Measurements from ENCODE around the gene TP53TG5.
A peak's percentile ranks its signal among the peaks of the same experiment; 100 is the strongest.

Gene TP53TG5

GRCh38 chr20:45368221-45368980 is 9.7 kb downstream of the TP53TG5 start:
- Histone ChIP-seq H3K4me1 (ENCODE audit: insufficient read depth, low read length) (peaks cover 9% of the 10 kb centered on the region), H3K4me3 (ENCODE audit: low read length) (no peak overlapping the region), H2AFZ (ENCODE audit: low read depth, low read length) (no peak overlapping the region), H3K36me3 (ENCODE audit: insufficient read depth, low read length) (peaks cover 28% of the 10 kb centered on the region), H3K27me3 (ENCODE audit: insufficient read depth, low read length) (no peaks in the 10 kb centered on the region), H3K9me3 (ENCODE audit: low read length) (no peaks in the 10 kb centered on the region)

- H3K27me3 ChIP-seq (ENCODE audit: insufficient read depth, low read length) = no peaks in the 10 kb centered on the region
- H3K9me3 ChIP-seq (ENCODE audit: low read length) = no peaks in the 10 kb centered on the region
- H3K4me1 ChIP-seq (ENCODE audit: insufficient read depth, low read length) = peaks cover 9% of the 10 kb centered on the region
- no peak overlapping the region for H2AFZ ChIP-seq (ENCODE audit: low read depth, low read length)
- H3K4me3 ChIP-seq (ENCODE audit: low read length) = no peak overlapping the region
- peaks cover 28% of the 10 kb centered on the region for H3K36me3 ChIP-seq (ENCODE audit: insufficient read depth, low read length)
Observed at GRCh38 chr20:45367126-45367525, 11.0 kb downstream of the TP53TG5 start.

GRCh38 chr20:45366631-45367030 is 11.5 kb downstream of the TP53TG5 start:
- Histone ChIP-seq H2AFZ (ENCODE audit: low read depth, low read length) (no peak overlapping the region), H3K27me3 (ENCODE audit: insufficient read depth, low read length) (no peaks in the 10 kb centered on the region), H3K36me3 (ENCODE audit: insufficient read depth, low read length) (peaks cover 28% of the 10 kb centered on the region), H3K9me3 (ENCODE audit: low read length) (no peaks in the 10 kb centered on the region), H3K4me1 (ENCODE audit: insufficient read depth, low read length) (peaks cover 9% of the 10 kb centered on the region), H3K4me3 (ENCODE audit: low read length) (no peak overlapping the region)

DNA sequence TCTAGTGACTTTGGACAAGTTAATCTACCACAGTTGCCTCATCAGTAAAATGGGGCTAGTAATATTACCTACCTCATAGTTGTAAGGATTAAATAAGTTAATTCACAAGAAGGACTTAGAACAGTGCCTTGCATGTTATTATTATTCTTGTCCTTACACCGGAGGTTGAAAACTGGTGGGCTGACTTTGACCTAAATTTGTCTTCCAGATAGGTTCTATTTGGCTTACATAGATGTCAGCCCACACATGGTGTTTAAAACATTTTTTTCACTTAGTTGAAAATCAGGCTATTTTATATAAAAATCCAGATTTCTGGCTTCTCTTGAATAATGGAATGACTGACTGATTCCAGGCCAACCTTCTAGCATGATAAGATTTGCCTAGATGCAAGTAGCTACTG is 11.9 kb downstream of the TP53TG5 start:
- no peaks in the 10 kb centered on the region for H3K27me3 ChIP-seq (ENCODE audit: insufficient read depth, low read length)
- peaks cover 28% of the 10 kb centered on the region for H3K36me3 ChIP-seq (ENCODE audit: insufficient read depth, low read length)
- H3K9me3 ChIP-seq (ENCODE audit: low read length) = no peaks in the 10 kb centered on the region
- H2AFZ ChIP-seq (ENCODE audit: low read depth, low read length) = no peak overlapping the region
- peaks cover 9% of the 10 kb centered on the region for H3K4me1 ChIP-seq (ENCODE audit: insufficient read depth, low read length)
- no peak overlapping the region for H3K4me3 ChIP-seq (ENCODE audit: low read length)

GRCh38 chr20:45365444-45365970 is 12.6 kb downstream of the TP53TG5 start:
- H3K27me3 ChIP-seq (ENCODE audit: insufficient read depth, low read length) = no peaks in the 10 kb centered on the region
- H3K4me1 ChIP-seq (ENCODE audit: insufficient read depth, low read length) = peaks cover 9% of the 10 kb centered on the region
- peaks cover 28% of the 10 kb centered on the region for H3K36me3 ChIP-seq (ENCODE audit: insufficient read depth, low read length)
- no peaks in the 10 kb centered on the region for H3K9me3 ChIP-seq (ENCODE audit: low read length)
- H3K4me3 ChIP-seq (ENCODE audit: low read length) = no peak overlapping the region
- no peak overlapping the region for H2AFZ ChIP-seq (ENCODE audit: low read depth, low read length)

DNA sequence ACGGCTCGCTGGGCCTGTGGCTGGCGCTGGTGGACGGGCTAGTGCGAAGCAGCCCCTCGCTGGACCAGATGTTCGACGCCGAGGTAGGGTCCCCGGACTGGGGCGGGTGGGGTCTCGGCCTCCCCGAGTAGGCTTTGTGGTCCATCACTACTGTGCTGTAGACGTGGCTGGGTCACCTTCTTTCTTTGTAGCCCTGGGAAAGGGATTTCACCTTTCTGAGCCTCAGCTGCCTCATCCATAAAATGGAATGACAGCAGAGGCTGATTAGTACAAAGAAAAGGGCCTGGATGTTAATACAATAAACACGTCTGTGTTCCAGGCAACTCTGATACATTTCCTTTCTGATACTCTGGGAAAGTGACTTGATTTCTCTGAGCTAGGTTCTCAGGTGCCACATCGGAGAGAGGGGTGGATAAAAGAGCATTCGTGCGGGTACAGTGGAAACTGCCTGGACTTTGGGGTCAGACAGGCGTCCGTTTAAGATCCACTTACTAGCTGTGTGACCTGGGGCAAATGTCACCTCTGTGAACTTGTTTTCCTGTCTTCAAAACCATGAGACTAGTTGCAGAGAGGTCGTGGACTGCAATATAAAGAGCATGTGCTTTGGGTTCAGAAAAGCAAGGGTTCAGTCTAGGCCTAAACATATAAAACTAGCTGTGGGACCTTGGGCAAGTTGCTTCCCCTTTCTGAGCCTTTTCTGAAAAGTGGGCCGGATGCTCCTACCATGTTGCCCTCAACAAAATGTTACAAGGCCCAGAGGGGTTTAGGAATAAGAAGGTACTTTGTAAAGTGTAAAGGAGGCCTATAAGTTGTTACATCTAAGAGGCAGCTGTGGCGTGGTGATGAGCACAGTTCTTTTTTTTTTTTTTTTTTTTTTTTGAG is 14.3 kb downstream of the TP53TG5 start:
- peaks cover 28% of the 10 kb centered on the region for H3K36me3 ChIP-seq (ENCODE audit: insufficient read depth, low read length)
- no peaks in the 10 kb centered on the region for H3K27me3 ChIP-seq (ENCODE audit: insufficient read depth, low read length)
- H2AFZ ChIP-seq (ENCODE audit: low read depth, low read length) = peak overlapping the region; percentile 33
- H3K4me3 ChIP-seq (ENCODE audit: low read length) = peak overlapping the region; percentile 73
- H3K4me1 ChIP-seq (ENCODE audit: insufficient read depth, low read length) = peaks cover 9% of the 10 kb centered on the region
- H3K9me3 ChIP-seq (ENCODE audit: low read length) = no peaks in the 10 kb centered on the region

DNA sequence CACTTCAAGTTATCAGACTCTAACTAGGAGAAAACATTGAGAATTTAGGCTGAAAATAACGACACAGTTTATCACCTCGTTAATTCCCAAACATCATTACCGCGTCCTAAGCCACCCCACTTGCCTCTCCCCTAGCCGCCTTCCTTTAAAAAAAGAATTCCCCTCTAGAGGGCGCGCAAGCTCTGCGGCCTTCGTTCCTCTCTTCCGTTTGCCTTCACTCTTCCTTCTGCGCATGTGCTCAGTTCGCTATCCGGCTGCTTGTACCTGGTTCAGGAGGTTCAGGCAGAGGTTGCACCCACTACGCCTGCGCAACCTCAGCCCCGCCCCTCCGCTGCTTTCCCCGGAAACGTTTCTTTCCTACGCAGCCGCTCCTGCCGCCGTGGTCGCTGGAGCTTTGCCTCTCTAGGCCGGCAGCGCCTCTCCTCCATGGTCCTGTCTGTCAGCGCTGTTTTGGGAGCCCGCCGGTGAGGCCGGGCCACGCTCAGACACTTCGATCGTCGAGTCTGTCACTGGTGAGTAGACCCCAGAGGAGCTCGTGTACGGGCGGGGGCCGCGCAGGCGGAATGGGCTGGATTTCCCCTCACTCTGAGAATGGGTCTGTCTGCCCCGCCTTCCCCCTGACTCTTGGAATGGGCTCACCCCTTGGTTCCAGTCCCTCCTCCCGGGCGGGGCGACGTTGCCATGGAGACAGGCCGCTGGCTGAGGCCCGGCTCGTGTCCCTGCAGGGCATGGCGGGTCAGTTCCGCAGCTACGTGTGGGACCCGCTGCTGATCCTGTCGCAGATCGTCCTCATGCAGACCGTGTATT is 15.1 kb downstream of the TP53TG5 start, which contains the start of gene SYS1:
Gene SYS1 (plus strand): TSS at position 353 of the 807 bp plus-strand sequence. CDS start 376 bp downstream, at position 729.
- H2AFZ ChIP-seq (ENCODE audit: low read depth, low read length) = peak within 1 kb of the TSS; percentile 74
- no peaks in the 10 kb centered on the region for H3K9me3 ChIP-seq (ENCODE audit: low read length)
- H3K27me3 ChIP-seq (ENCODE audit: insufficient read depth, low read length) = no peaks in the 10 kb centered on the region
- peaks cover 9% of the 10 kb centered on the region for H3K4me1 ChIP-seq (ENCODE audit: insufficient read depth, low read length)
- peaks cover 23% of the 10 kb centered on the region for H3K36me3 ChIP-seq (ENCODE audit: insufficient read depth, low read length)
- peak within 1 kb of the TSS; percentile 73 for H3K4me3 ChIP-seq (ENCODE audit: low read length)

- peaks cover 9% of the 10 kb centered on the region for H3K4me1 ChIP-seq (ENCODE audit: insufficient read depth, low read length)
- no peaks in the 10 kb centered on the region for H3K27me3 ChIP-seq (ENCODE audit: insufficient read depth, low read length)
- no peaks in the 10 kb centered on the region for H3K9me3 ChIP-seq (ENCODE audit: low read length)
- no peak overlapping the region for H3K4me3 ChIP-seq (ENCODE audit: low read length)
- peaks cover 13% of the 10 kb centered on the region for H3K36me3 ChIP-seq (ENCODE audit: insufficient read depth, low read length)
- no peak overlapping the region for H2AFZ ChIP-seq (ENCODE audit: low read depth, low read length)
Observed at GRCh38 chr20:45361793-45362192, 16.3 kb downstream of the TP53TG5 start.

GRCh38 chr20:45359406-45360148 is 18.5 kb downstream of the TP53TG5 start:
- Histone ChIP-seq H3K9me3 (ENCODE audit: low read length) (no peaks in the 10 kb centered on the region), H3K36me3 (ENCODE audit: insufficient read depth, low read length) (no peaks in the 10 kb centered on the region), H2AFZ (ENCODE audit: low read depth, low read length) (no peak overlapping the region), H3K27me3 (ENCODE audit: insufficient read depth, low read length) (no peaks in the 10 kb centered on the region), H3K4me1 (ENCODE audit: insufficient read depth, low read length) (peaks cover 7% of the 10 kb centered on the region), H3K4me3 (ENCODE audit: low read length) (no peak overlapping the region)

GRCh38 chr20:45359069-45359405 is 19.1 kb downstream of the TP53TG5 start:
- Histone ChIP-seq H2AFZ (ENCODE audit: low read depth, low read length) (no peak overlapping the region), H3K36me3 (ENCODE audit: insufficient read depth, low read length) (no peaks in the 10 kb centered on the region), H3K9me3 (ENCODE audit: low read length) (no peaks in the 10 kb centered on the region), H3K27me3 (ENCODE audit: insufficient read depth, low read length) (no peaks in the 10 kb centered on the region), H3K4me3 (ENCODE audit: low read length) (no peak overlapping the region), H3K4me1 (ENCODE audit: insufficient read depth, low read length) (peaks cover 5% of the 10 kb centered on the region)

GRCh38 chr20:45358282-45359068 is 19.6 kb downstream of the TP53TG5 start:
- H3K4me3 ChIP-seq (ENCODE audit: low read length) = no peak overlapping the region
- no peaks in the 10 kb centered on the region for H3K9me3 ChIP-seq (ENCODE audit: low read length)
- no peaks in the 10 kb centered on the region for H3K36me3 ChIP-seq (ENCODE audit: insufficient read depth, low read length)
- H2AFZ ChIP-seq (ENCODE audit: low read depth, low read length) = no peak overlapping the region
- H3K27me3 ChIP-seq (ENCODE audit: insufficient read depth, low read length) = peaks cover 2% of the 10 kb centered on the region
- no peaks in the 10 kb centered on the region for H3K4me1 ChIP-seq (ENCODE audit: insufficient read depth, low read length)
